ENCODE results near the gene SORCS2. TPM values are rescaled to one million over a fixed set of nuclear protein-coding genes. Genes with fewer than 3 reads are reported as not detected.

Gene SORCS2
- total and polyA plus RNA-seq, 2 donors (not counting 1 experiment from before 2014, with no cell fraction given): not detected

DNA sequence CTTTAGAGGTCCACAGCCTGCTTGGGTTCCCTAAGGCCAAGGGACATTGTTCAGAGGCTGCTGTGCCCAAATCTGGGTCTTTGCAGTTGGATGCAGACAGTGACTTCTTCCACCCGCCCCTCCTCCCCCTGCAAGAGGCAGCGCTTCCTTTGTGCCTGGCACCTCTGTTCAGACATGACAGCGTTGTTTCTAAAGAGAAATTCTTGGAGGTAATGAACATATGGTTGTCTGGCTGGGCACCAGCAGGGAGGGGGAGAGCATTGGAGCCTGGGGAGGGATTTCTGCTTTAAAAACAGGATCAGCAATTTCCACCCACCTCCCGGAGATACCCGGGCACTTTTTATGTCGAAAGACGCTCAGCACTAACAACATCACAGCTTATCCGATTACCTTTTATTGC lies 190.9 kb downstream of the SORCS2 start:
- peaks cover 6% of the 10 kb centered on the region for H3K9me3 Mint-ChIP-seq (ENCODE audit: insufficient read depth)
- ATAC-seq (ENCODE audit: low read depth) (no peak), DNase-seq (no peak)
- Histone ChIP-seq H3K9me3 (ENCODE audit: control extremely low read depth in 1 of 3, control insufficient read depth in 2 of 3, insufficient read depth in 1 of 3, low read length in 2 of 3) (peaks cover 0 to 20% (median 0%) of the 10 kb centered on the region in 3 donors), H3K4me1 (ENCODE audit: control insufficient read depth in 2 of 2, insufficient read depth in 2 of 2, low read length in 2 of 2) (no peaks in the 10 kb centered on the region), H3K79me2 (ENCODE audit: control insufficient read depth, insufficient read depth, low read length) (no peaks in the 10 kb centered on the region), H3K4me2 (replicated peaks; ENCODE audit: low read depth, low read length, poor library complexity, severe bottlenecking) (no peak overlapping the region), H3K9ac (ENCODE audit: low read length) (no peak overlapping the region), H3K27me3 (replicated peaks in 1 of 4; ENCODE audit: control extremely low read depth in 1 of 4, control insufficient read depth in 3 of 4, insufficient read depth in 4 of 4, low read length in 3 of 4) (peaks cover 0 to 6% (median 0%) of the 10 kb centered on the region in 4 experiments), H3K36me3 (replicated peaks in 1 of 2; ENCODE audit: control extremely low read depth in 1 of 2, control insufficient read depth in 1 of 2, extremely low read depth in 1 of 2, insufficient read depth in 2 of 2, low read length in 1 of 2) (no peaks in the 10 kb centered on the region), H2AFZ (ENCODE audit: insufficient read depth, low read depth, low read length, poor library complexity, severe bottlenecking) (no peak overlapping the region), H3K27ac (ENCODE audit: low read length in 2 of 2) (no peak overlapping the region), H4K20me1 (ENCODE audit: control insufficient read depth, insufficient read depth, low read length, poor library complexity, severe bottlenecking) (no peaks in the 10 kb centered on the region), H3K4me3 (ENCODE audit: control extremely low read depth in 1 of 5, extremely low read depth in 1 of 5, insufficient read depth in 1 of 5, low read depth in 2 of 5, low read length in 4 of 5) (no peak overlapping the region)
- TF ChIP-seq, protein P1, sequence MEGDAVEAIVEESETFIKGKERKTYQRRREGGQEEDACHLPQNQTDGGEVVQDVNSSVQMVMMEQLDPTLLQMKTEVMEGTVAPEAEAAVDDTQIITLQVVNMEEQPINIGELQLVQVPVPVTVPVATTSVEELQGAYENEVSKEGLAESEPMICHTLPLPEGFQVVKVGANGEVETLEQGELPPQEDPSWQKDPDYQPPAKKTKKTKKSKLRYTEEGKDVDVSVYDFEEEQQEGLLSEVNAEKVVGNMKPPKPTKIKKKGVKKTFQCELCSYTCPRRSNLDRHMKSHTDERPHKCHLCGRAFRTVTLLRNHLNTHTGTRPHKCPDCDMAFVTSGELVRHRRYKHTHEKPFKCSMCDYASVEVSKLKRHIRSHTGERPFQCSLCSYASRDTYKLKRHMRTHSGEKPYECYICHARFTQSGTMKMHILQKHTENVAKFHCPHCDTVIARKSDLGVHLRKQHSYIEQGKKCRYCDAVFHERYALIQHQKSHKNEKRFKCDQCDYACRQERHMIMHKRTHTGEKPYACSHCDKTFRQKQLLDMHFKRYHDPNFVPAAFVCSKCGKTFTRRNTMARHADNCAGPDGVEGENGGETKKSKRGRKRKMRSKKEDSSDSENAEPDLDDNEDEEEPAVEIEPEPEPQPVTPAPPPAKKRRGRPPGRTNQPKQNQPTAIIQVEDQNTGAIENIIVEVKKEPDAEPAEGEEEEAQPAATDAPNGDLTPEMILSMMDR (IDR thresholded peaks at IDR 0.05): no peak
- TF ChIP-seq EZH2 (IDR thresholded peaks at IDR 0.05; ENCODE audit: borderline replicate concordance, insufficient read depth, low read depth, low read length, poor library complexity, severe bottlenecking): no peak
- CTCF ChIA-PET: no interaction called here
- intact Hi-C loops (cut with micrococcal nuclease): no loop called here
- H3K27me3 Mint-ChIP-seq: peaks cover 4% of the 10 kb centered on the region
- no peaks in the 10 kb centered on the region for H3K4me1 Mint-ChIP-seq
- no peak overlapping the region for H3K27ac Mint-ChIP-seq
- WGBS (ENCODE audit: insufficient coverage): 90% methylated on average over 5 of the region's 8 CpGs
- POLR2A ChIA-PET: no interaction called here
- H3K4me3 Mint-ChIP-seq: no peak overlapping the region

DNA sequence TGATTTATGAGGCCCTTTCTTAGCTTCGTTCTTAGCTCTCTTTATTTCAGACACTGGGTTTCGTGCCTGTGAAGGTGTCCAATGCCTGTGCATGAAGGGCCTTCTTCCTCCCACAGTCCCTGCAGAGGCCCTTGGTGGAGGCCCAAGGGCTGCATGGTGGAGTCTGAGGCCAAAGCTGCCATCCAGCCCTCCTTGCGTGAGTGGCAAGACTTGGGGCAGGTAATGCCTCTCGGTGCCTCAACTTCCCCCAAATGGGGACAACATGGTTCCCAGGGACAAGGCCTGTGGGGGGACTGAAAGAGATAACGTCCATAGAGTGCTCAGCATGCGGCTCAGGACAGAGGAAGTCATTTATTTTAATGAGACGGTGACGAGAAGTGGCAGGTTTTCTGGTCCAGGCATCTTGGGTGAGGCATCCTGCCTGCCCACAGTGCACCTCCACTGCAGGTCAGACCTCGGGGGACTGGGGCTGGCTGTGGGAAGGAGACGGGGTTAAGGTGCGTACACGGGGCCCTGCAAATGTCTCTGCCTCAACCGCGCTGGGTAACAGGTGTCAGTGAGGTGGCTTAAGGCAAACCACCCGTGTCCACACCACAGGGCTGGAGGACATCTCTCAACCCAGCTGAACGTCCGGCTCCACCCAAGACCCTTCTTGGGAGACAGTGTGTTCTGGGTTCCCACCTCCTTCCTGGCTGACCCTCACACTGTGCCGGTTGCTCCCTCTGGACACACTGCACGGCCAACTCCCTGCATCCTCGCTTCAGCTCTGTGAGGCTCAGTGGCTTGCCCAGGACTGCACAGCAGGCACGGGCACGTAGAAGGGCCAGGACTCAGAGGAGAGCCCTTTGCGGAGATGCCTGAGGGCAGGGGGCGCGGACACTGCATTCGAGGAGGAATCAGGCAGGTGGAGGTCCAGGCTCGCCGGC lies 191.9 kb downstream of the SORCS2 start:
- Histone ChIP-seq H3K36me3 (replicated peaks in 1 of 2; ENCODE audit: control extremely low read depth in 1 of 2, control insufficient read depth in 1 of 2, extremely low read depth in 1 of 2, insufficient read depth in 2 of 2, low read length in 1 of 2) (no peaks in the 10 kb centered on the region), H2AFZ (ENCODE audit: insufficient read depth, low read depth, low read length, poor library complexity, severe bottlenecking) (no peak overlapping the region), H3K27me3 (replicated peaks in 1 of 4; ENCODE audit: control extremely low read depth in 1 of 4, control insufficient read depth in 3 of 4, insufficient read depth in 4 of 4, low read length in 3 of 4) (peaks cover 0 to 3% (median 0%) of the 10 kb centered on the region in 4 experiments), H3K4me1 (ENCODE audit: control insufficient read depth in 2 of 2, insufficient read depth in 2 of 2, low read length in 2 of 2) (no peaks in the 10 kb centered on the region), H3K9me3 (ENCODE audit: control extremely low read depth in 1 of 3, control insufficient read depth in 2 of 3, insufficient read depth in 1 of 3, low read length in 2 of 3) (peaks cover 0 to 12% (median 0%) of the 10 kb centered on the region in 3 donors), H3K4me3 (ENCODE audit: control extremely low read depth in 1 of 5, extremely low read depth in 1 of 5, insufficient read depth in 1 of 5, low read depth in 2 of 5, low read length in 4 of 5) (no peak overlapping the region), H3K9ac (ENCODE audit: low read length) (no peak overlapping the region), H4K20me1 (ENCODE audit: control insufficient read depth, insufficient read depth, low read length, poor library complexity, severe bottlenecking) (no peaks in the 10 kb centered on the region), H3K27ac (ENCODE audit: low read length in 2 of 2) (no peak overlapping the region), H3K79me2 (ENCODE audit: control insufficient read depth, insufficient read depth, low read length) (no peaks in the 10 kb centered on the region), H3K4me2 (replicated peaks; ENCODE audit: low read depth, low read length, poor library complexity, severe bottlenecking) (no peak overlapping the region)
- intact Hi-C loops (cut with micrococcal nuclease): no loop called here
- H3K4me3 Mint-ChIP-seq: no peak overlapping the region
- no peak for DNase-seq
- ATAC-seq (ENCODE audit: low read depth): no peak
- H3K27me3 Mint-ChIP-seq: peaks cover 4% of the 10 kb centered on the region
- CTCF ChIA-PET: no interaction called here
- 87% methylated on average over 27 of the region's 28 CpGs for WGBS (ENCODE audit: insufficient coverage)
- H3K27ac Mint-ChIP-seq: no peak overlapping the region
- POLR2A ChIA-PET: no interaction called here
- H3K9me3 Mint-ChIP-seq (ENCODE audit: insufficient read depth): peaks cover 6% of the 10 kb centered on the region
- TF ChIP-seq, protein P1 (IDR thresholded peaks at IDR 0.05): no peak
- no peak for TF ChIP-seq EZH2 (IDR thresholded peaks at IDR 0.05; ENCODE audit: borderline replicate concordance, insufficient read depth, low read depth, low read length, poor library complexity, severe bottlenecking)
- no peaks in the 10 kb centered on the region for H3K4me1 Mint-ChIP-seq
